ENCODE data around the gene GPR15. TPM values are rescaled to one million over a fixed set of nuclear protein-coding genes. Genes with fewer than 3 reads are reported as not detected.

Gene GPR15
- total RNA-seq, 1 experiment from 2014 or later: not detected

- Histone ChIP-seq H3K9me3 (ENCODE audit: control insufficient read depth, low read depth, low read length) (no peaks in the 10 kb centered on the region), H3K14ac (ENCODE audit: insufficient read depth, low read length) (no peak overlapping the region), H2BK5ac (ENCODE audit: insufficient read length, low read length) (no peak overlapping the region), H3K4me2 (ENCODE audit: insufficient read depth, insufficient read length, low read length) (no peak overlapping the region), H3K4ac (ENCODE audit: low read depth, low read length) (no peak overlapping the region), H3K27ac (ENCODE audit: insufficient read length, low read depth, low read length) (no peak overlapping the region), H3K23ac (ENCODE audit: insufficient read length, low read depth, low read length) (no peak overlapping the region), H2AK5ac (ENCODE audit: insufficient read length, low read length) (no peak overlapping the region), H3K4me1 (ENCODE audit: insufficient read depth, low read length) (no peaks in the 10 kb centered on the region), H3K79me1 (ENCODE audit: insufficient read depth, low read depth, low read length, poor library complexity, severe bottlenecking) (no peaks in the 10 kb centered on the region), H3T11ph (ENCODE audit: low read length) (no peak overlapping the region), H3K23me2 (ENCODE audit: insufficient read length, low read depth, low read length, poor library complexity, severe bottlenecking) (no peaks in the 10 kb centered on the region), H3K18ac (ENCODE audit: insufficient read length, low read depth, low read length) (no peak overlapping the region), H3K27me3 (ENCODE audit: insufficient read depth, low read length) (no peaks in the 10 kb centered on the region), H2BK20ac (ENCODE audit: low read depth, low read length, poor library complexity, severe bottlenecking) (no peak overlapping the region), H4K20me1 (ENCODE audit: control insufficient read depth, insufficient read depth, insufficient read length) (no peaks in the 10 kb centered on the region), H3K79me2 (ENCODE audit: insufficient read depth, low read length) (no peaks in the 10 kb centered on the region), H3K56ac (ENCODE audit: insufficient read length, low read depth, low read length) (no peak overlapping the region), H4K5ac (ENCODE audit: insufficient read length, low read depth, low read length) (no peak overlapping the region), H2AFZ (ENCODE audit: low read length) (no peak overlapping the region), H2BK15ac (ENCODE audit: low read depth, low read length) (no peak overlapping the region), H2BK120ac (ENCODE audit: low read depth, low read length, poor library complexity, severe bottlenecking) (no peak overlapping the region), H4K8ac (replicated peaks; ENCODE audit: insufficient read length, low read depth, low read length) (no peak overlapping the region), H3K9ac (ENCODE audit: extremely low read depth, insufficient read length, low read length) (no peak overlapping the region), H2BK12ac (ENCODE audit: insufficient read length, low read depth, low read length) (no peak overlapping the region), H4K91ac (ENCODE audit: insufficient read length, low read depth, low read length) (no peak overlapping the region)
- no peak for TF ChIP-seq CTCF (conservative IDR thresholded peaks at IDR 0.05)
- no peak overlapping the region for H3K27ac Mint-ChIP-seq
- H3K4me3 Mint-ChIP-seq: no peak overlapping the region
- peaks cover 2% of the 10 kb centered on the region; the same call in 1 of the 2 replicates for H3K27me3 Mint-ChIP-seq (ENCODE audit: low read depth)
- WGBS (ENCODE audit: extremely low coverage, insufficient read length, low lambda C conversion rate): no CpG with 5 or more reads among the region's 4 CpGs
- H3K9me3 Mint-ChIP-seq: no peaks in the 10 kb centered on the region
- H3K4me1 Mint-ChIP-seq: no peaks in the 10 kb centered on the region
- no peak for DNase-seq
- no peaks in the 10 kb centered on the region for H3K36me3 Mint-ChIP-seq (ENCODE audit: insufficient read depth in 1 of 3, low read depth in 3 of 3)
These were observed 31.8 kb upstream of the GPR15 start for GRCh38 chr3:98500019-98500418.
